Panc1 (cell line): ENCODE results near the gene SEMA7A.

Source experiments
- POLR2AphosphoS5 ChIP-seq: IDR thresholded peaks from 2 replicates; pipeline ENCODE4 v1.6.1; 2012; ENCODE audit warnings: mild to moderate bottlenecking, low read depth, low read length, moderate library complexity
- TF ChIP-seq, protein P1 (sequence below): fragments of 450-650 bp; IDR thresholded peaks from 2 replicates; pipeline ENCODE4 v1.5.1; 2017; ENCODE audit warnings: mild to moderate bottlenecking
- TF ChIP-seq, protein P2 (sequence below), 2 experiments: IDR thresholded peaks; 2 replicates each; pipeline ENCODE4 v1.6.1; 2011 to 2012; ENCODE audit warnings: low read depth in 2 of 2, control low read depth in 1 of 2, low read length in 1 of 2, mild to moderate bottlenecking in 1 of 2, moderate library complexity in 1 of 2; ENCODE audit not compliant: insufficient read depth in 1 of 2

DNA sequence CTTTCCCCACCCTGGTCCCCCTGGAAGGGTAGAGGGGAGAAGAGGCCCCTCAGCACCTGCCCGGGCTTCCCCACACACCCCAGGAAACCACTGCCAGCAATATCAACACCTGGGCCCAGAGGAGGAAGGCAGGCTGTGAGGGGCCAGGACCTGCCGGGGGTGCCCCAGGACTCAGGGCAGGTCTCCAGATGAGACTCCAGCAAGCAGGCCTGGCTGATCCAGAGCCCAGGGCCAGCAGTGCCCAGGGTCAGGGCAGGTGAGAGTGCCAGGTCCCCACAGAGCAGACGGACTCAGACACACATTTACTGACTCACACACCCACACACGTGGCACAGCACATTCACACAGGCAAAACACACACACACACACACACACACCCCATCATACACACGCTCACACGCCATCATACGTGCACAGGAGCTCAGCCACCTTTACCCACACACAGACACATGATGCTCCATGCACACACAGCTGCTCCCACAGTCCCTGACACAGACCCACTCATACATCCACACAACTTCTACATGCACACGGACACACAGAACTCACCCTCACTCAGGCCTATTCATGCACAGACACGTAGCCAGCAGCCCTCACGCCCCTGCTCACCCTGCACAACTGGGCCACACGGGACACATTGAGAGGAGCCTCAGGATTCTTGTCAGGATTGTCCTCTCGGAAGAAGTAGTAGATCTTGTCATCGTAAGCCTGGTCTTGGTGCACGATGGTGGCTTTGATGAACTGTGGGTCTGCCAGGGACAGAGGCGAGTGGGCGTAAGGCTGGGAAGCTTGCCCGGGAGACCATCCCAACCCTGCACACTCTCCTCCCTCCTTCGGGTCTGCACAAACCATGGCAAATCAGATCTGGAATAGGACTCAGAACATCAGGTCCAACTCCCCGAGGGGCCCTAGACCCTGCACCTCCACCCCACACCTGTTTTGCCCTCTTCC is 17.5 kb downstream of the SEMA7A start:
- TF ChIP-seq, protein P1, sequence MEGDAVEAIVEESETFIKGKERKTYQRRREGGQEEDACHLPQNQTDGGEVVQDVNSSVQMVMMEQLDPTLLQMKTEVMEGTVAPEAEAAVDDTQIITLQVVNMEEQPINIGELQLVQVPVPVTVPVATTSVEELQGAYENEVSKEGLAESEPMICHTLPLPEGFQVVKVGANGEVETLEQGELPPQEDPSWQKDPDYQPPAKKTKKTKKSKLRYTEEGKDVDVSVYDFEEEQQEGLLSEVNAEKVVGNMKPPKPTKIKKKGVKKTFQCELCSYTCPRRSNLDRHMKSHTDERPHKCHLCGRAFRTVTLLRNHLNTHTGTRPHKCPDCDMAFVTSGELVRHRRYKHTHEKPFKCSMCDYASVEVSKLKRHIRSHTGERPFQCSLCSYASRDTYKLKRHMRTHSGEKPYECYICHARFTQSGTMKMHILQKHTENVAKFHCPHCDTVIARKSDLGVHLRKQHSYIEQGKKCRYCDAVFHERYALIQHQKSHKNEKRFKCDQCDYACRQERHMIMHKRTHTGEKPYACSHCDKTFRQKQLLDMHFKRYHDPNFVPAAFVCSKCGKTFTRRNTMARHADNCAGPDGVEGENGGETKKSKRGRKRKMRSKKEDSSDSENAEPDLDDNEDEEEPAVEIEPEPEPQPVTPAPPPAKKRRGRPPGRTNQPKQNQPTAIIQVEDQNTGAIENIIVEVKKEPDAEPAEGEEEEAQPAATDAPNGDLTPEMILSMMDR = no peak
- TF ChIP-seq POLR2AphosphoS5 = no peak
- TF ChIP-seq, protein P2, sequence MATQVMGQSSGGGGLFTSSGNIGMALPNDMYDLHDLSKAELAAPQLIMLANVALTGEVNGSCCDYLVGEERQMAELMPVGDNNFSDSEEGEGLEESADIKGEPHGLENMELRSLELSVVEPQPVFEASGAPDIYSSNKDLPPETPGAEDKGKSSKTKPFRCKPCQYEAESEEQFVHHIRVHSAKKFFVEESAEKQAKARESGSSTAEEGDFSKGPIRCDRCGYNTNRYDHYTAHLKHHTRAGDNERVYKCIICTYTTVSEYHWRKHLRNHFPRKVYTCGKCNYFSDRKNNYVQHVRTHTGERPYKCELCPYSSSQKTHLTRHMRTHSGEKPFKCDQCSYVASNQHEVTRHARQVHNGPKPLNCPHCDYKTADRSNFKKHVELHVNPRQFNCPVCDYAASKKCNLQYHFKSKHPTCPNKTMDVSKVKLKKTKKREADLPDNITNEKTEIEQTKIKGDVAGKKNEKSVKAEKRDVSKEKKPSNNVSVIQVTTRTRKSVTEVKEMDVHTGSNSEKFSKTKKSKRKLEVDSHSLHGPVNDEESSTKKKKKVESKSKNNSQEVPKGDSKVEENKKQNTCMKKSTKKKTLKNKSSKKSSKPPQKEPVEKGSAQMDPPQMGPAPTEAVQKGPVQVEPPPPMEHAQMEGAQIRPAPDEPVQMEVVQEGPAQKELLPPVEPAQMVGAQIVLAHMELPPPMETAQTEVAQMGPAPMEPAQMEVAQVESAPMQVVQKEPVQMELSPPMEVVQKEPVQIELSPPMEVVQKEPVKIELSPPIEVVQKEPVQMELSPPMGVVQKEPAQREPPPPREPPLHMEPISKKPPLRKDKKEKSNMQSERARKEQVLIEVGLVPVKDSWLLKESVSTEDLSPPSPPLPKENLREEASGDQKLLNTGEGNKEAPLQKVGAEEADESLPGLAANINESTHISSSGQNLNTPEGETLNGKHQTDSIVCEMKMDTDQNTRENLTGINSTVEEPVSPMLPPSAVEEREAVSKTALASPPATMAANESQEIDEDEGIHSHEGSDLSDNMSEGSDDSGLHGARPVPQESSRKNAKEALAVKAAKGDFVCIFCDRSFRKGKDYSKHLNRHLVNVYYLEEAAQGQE (IDR thresholded peaks at IDR 0.05; ENCODE audit: insufficient read depth in 1 of 2, low read depth in 2 of 2, low read length in 1 of 2) = no peak
